ENCODE measurements around the gene NPR1.
"Not testable (repeated sequence)": the region's sequence is repeated elsewhere in the genome, so short reads cannot be mapped to it uniquely, and the experiment has no call there.

The NPR1 gene

GRCh38 chr1:153683854-153684253 lies 5.4 kb downstream of the NPR1 start:
- no peak for DNase-seq

GRCh38 chr1:153684892-153685291 lies 6.4 kb downstream of the NPR1 start:
- DNase-seq: no peak

- no peak for DNase-seq
Measured at GRCh38 chr1:153685544-153686340, 7.3 kb downstream of the NPR1 start.

DNA sequence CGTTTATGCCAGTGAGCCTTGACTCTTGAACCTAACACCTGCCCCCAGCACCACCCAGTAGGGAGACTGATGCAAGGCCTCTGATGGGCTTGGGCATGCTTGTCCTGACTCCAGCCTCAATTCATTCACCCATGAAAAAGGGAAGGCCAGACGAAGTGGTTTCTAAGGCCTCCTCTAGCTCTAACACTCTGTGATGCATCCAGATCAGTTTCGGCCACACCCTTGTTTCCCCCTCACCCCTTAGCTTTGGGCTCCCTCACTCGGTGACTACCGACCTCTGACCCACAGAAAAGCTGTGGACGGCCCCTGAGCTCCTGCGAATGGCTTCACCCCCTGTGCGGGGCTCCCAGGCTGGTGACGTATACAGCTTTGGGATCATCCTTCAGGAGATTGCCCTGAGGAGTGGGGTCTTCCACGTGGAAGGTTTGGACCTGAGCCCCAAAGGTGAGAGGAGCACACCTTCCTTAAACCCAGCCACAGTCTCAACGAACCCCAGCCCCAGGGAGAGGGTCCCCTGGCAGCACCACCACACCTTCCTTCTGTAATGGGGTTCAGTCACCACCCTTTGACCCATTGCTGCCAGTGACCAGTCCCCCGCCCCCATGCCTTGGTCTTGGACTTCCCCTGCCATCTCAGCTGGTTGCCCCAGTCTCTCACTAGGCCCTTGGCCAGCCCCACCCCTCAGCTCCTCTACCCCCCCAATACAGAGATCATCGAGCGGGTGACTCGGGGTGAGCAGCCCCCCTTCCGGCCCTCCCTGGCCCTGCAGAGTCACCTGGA lies 9.0 kb downstream of the NPR1 start:
- DNase-seq: no peak

GRCh38 chr1:153688276-153688675 lies 9.8 kb downstream of the NPR1 start:
- DNase-seq: no peak

GRCh38 chr1:153688736-153689328 lies 10.3 kb downstream of the NPR1 start:
- no peak for DNase-seq

GRCh38 chr1:153693466-153693865 lies 15.0 kb downstream of the NPR1 start:
- no peak for DNase-seq

DNA sequence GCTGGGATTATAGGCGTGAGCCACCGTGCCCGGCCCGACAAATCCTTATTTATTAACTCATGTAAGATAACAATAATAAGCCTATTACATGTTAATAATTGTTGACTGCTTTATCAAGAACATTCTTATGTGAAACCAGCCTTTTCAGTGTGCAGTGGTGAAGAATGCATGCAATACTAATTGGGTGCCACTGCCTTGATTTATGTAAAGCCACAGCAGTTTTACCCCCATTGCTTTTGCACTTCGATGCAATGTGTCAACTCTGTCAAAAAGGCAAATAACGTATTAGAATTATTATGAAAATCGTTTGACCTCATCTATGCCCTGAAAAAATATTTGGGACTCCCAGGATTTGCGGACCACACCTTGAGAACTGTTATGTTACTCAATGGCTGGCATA lies 18.3 kb downstream of the NPR1 start:
- DNase-seq: no peak

- DNase-seq: no peak
Measured at GRCh38 chr1:153697191-153698019, 18.9 kb downstream of the NPR1 start.

- DNase-seq: no peak
Measured at GRCh38 chr1:153698020-153698922, 19.8 kb downstream of the NPR1 start.

- DNase-seq: no peak
Measured at GRCh38 chr1:153698923-153699714, 20.6 kb downstream of the NPR1 start.

GRCh38 chr1:153699768-153700167 lies 21.3 kb downstream of the NPR1 start:
- no peak for DNase-seq

GRCh38 chr1:153705484-153705883 lies 27.0 kb downstream of the NPR1 start:
- DNase-seq: no peak

- DNase-seq: no peak
Measured at GRCh38 chr1:153711026-153711425, 32.5 kb downstream of the NPR1 start.

DNA sequence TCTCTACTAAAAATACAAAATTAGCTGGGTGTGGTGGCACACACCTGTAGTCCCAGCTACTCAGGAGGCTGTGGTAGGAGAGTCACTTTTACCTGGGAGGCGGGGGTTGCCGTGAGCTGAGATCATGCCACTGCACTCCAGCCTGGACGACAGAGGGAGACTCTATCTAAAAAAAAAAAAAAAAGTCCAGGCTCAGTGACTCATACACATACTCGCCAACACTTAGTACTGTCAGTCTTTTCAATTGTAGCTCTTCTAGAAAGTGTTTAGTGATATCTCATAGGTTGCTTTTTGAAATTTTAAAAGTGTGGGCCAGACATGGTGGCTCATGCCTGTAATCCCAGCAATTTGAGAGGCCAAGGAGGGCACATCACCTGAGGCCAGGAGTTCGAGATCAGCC lies 37.7 kb downstream of the NPR1 start:
- DNase-seq: not testable (repeated sequence)

DNA sequence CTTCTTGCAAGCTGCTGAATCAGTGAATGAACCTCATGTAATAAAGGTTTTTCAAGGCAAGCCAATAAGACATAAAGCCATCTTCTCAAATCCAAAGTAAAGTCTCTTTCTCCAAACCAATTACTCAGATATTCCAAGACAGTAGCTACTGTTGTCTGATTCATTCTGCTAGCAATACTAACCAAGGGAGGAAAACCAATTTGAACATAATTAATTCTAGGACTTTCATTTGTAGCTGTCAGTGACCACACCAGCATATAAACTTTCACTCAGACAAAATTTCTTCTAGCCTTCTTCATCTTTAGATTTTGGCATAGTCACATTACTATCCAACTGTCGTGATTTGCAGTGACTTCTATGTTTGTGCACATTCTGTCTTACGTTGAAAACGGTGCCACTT lies 38.8 kb downstream of the NPR1 start:
- DNase-seq: no peak

DNA sequence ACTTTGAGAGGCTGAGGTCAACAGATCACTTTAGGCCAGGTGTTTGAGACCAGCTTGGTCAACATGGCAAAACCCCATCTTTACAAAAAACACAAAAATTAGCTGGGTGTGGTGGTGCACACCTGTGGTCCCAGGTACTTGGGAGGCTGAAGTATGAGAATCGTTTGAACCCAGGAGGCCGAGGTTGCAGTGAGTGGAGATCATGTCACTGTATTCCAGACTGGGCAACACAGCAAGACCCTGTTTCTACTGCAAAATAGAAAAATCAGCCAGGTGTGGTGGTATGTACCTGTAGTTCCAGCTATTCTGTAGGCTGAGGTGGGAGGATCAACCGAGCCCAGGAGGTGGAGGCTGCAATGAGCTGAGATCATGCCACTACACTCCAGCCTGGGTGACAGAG lies 45.2 kb downstream of the NPR1 start:
- DNase-seq: no peak

- DNase-seq: not testable (repeated sequence)
Measured at GRCh38 chr1:153724634-153725033, 46.1 kb downstream of the NPR1 start.

DNA sequence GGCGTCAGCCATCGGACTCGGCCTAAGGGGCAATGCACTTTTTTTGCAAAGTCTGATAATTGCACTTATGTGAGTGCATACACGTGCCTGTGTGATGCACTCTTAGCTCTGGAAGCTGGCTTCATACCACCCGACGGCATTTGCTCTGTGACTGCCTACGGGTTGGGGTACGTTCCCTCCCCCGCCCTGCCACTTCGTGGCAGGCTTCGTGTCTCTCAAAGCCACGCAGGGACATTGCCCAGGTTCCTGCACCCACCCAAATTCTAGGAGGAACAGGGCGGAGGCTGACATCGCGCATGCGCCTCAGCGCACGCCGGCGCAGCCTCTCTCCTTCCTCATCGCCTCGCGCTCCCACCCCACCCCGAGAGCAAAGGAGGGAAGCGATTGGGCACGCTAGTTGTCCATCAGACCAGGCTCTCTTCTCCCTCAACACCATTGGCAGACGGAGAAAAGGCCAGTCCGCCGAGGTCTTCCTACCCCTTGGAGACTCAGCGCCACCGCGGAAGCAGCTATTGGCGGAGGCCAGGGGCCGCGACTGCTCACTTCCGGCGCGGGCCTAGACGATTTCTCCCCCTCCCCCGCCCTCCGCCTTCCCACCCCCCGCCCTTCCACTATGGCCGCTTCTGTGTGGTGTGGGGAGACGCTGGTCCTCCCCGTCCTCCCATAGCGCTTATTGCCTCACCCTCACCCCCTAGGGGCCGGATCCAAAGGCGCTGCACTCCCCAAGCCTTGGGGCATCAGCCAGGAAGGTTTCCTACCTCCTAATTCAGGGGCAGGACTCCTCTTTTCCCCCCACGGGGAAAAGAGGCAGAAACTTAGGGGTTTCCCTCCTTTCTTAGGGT lies 49.2 kb downstream of the NPR1 start, which contains the start of gene INTS3:
Gene INTS3 (plus strand): TSS at position 588 of the 842 bp plus-strand sequence. CDS start 585 bp downstream, outside the sequence.
- DNase-seq: peak; percentile 98
